ENCODE data around the gene PRG2.
A peak's percentile ranks its signal among the peaks of the same experiment; 100 is the strongest.

The PRG2 gene

GRCh38 chr11:57396744-57397143, 6.3 kb upstream of the PRG2 start:
- no peak for DNase-seq (ENCODE audit: low spot score)

GRCh38 chr11:57395905-57396623, 5.6 kb upstream of the PRG2 start:
- no peak for DNase-seq (ENCODE audit: low spot score)

GRCh38 chr11:57394203-57394965, 3.9 kb upstream of the PRG2 start:
- no peak for DNase-seq (ENCODE audit: low spot score)

- DNase-seq (ENCODE audit: low spot score), result no peak
These were observed 2.3 kb upstream of the PRG2 start for GRCh38 chr11:57392763-57393105.

- no peak for DNase-seq (ENCODE audit: low spot score)
These were observed 1.8 kb upstream of the PRG2 start for GRCh38 chr11:57392066-57392762.

- DNase-seq (ENCODE audit: low spot score), result no peak
These were observed 1.1 kb upstream of the PRG2 start for GRCh38 chr11:57391539-57391938.

- no peak for DNase-seq (ENCODE audit: low spot score)
These were observed 661 bp upstream of the PRG2 start for GRCh38 chr11:57391111-57391510.

GRCh38 chr11:57387289-57388030, 3.0 kb downstream of the PRG2 start:
- no peak for DNase-seq (ENCODE audit: low spot score)

- no peak for DNase-seq (ENCODE audit: low spot score)
These were observed 4.1 kb downstream of the PRG2 start for GRCh38 chr11:57386178-57386940.

- no peak for DNase-seq (ENCODE audit: low spot score)
These were observed 9.5 kb downstream of the PRG2 start, which contains the start of gene PRG3 for GRCh38 chr11:57380975-57381374. Gene PRG3 (minus strand): TSS chr11:57381150. CDS start chr11:57380708, 442 bp downstream.

- DNase-seq (ENCODE audit: low spot score), result no peak
These were observed 10.7 kb downstream of the PRG2 start for GRCh38 chr11:57379732-57380131.

GRCh38 chr11:57378186-57378585, 12.3 kb downstream of the PRG2 start:
- no peak for DNase-seq (ENCODE audit: low spot score)

GRCh38 chr11:57377107-57377506, 13.3 kb downstream of the PRG2 start:
- no peak for DNase-seq (ENCODE audit: low spot score)

GRCh38 chr11:57376095-57377090, 14.1 kb downstream of the PRG2 start:
- DNase-seq (ENCODE audit: low spot score), result no peak

GRCh38 chr11:57375490-57375889, 15.0 kb downstream of the PRG2 start:
- no peak for DNase-seq (ENCODE audit: low spot score)

- no peak for DNase-seq (ENCODE audit: low spot score)
These were observed 15.5 kb downstream of the PRG2 start for GRCh38 chr11:57374966-57375365.

GRCh38 chr11:57373146-57373545, 17.3 kb downstream of the PRG2 start:
- no peak for DNase-seq (ENCODE audit: low spot score)

- DNase-seq (ENCODE audit: low spot score), result no peak
These were observed 19.5 kb downstream of the PRG2 start for GRCh38 chr11:57370941-57371340.

- DNase-seq (ENCODE audit: low spot score), result no peak
These were observed 20.2 kb downstream of the PRG2 start for GRCh38 chr11:57370251-57370650.

GRCh38 chr11:57368845-57369232, 21.6 kb downstream of the PRG2 start:
- peak; percentile 46 for DNase-seq (ENCODE audit: low spot score)

All from D341Med (cell line).